A673 (cell line): ENCODE data around the gene MUSTN1. TPM values are rescaled to one million over a fixed set of nuclear protein-coding genes. Genes with fewer than 3 reads are reported as not detected.

Experiments used
- BruUV-seq: library from RNA; stranded (reverse); fragments of 400-500 nt; replicated peaks from 2 replicates; lab custom pipeline; 2021; lab: Mats Ljungman, UMichigan
- CTCF ChIA-PET: fragments of 300-600 bp; sonication (Branson Sonifier 250); formaldehyde crosslinking; loops from one replicate; lab custom pipeline; 2022; ENCODE audit warnings: antibody characterized with exemption; lab: Charles Lee
- POLR2A ChIA-PET: fragments of 300-600 bp; sonication (Branson Sonifier 250); formaldehyde crosslinking; loops from one replicate; lab custom pipeline; 2022; ENCODE audit warnings: antibody characterized with exemption; ENCODE audit not compliant: low non-redundant PET; lab: Charles Lee
- DNase-seq: peaks from one replicate; pipeline ENCODE4 v3.0.0-alpha.2; 2015; ENCODE audit warnings: low spot score
- H3K27ac ChIP-seq: fragments of 200-600 bp; sonication (generic); 2 replicates; pipeline ENCODE4 v1.5.1; 2016; ENCODE audit warnings: mixed run types, low read depth, mild to moderate bottlenecking, mixed read lengths, antibody characterized with exemption, low read length; ENCODE audit not compliant: poor library complexity, severe bottlenecking
- H3K27me3 ChIP-seq: fragments of 200-600 bp; sonication (generic); replicated peaks from 2 replicates; pipeline ENCODE4 v1.6.1; 2017; ENCODE audit warnings: mixed run types, low read depth, mild to moderate bottlenecking, mixed read lengths, antibody characterized with exemption, low read length; ENCODE audit not compliant: insufficient read depth, poor library complexity
- H3K36me3 ChIP-seq: fragments of 200-600 bp; sonication (generic); 2 replicates; pipeline ENCODE4 v1.6.1; 2016; ENCODE audit warnings: mixed run types, mild to moderate bottlenecking, mixed read lengths, antibody characterized with exemption, low read length; ENCODE audit not compliant: insufficient read depth, poor library complexity, severe bottlenecking
- H3K4me1 ChIP-seq: fragments of 200-600 bp; sonication (generic); 2 replicates; pipeline ENCODE4 v1.6.1; 2017; ENCODE audit warnings: mixed run types, mild to moderate bottlenecking, mixed read lengths, antibody characterized with exemption, low read length; ENCODE audit not compliant: insufficient read depth, poor library complexity, severe bottlenecking
- H3K4me3 ChIP-seq: fragments of 200-600 bp; sonication (generic); 2 replicates; pipeline ENCODE4 v1.5.1; 2016; ENCODE audit warnings: low read depth, mixed run types, mild to moderate bottlenecking, mixed read lengths, low read length; ENCODE audit not compliant: poor library complexity, severe bottlenecking
- H3K9me3 ChIP-seq: fragments of 200-600 bp; sonication (generic); 2 replicates; pipeline ENCODE4 v1.6.1; 2016; ENCODE audit warnings: mixed run types, low read depth, mild to moderate bottlenecking, mixed read lengths, antibody characterized with exemption, low read length; ENCODE audit not compliant: poor library complexity, severe bottlenecking
- CTCF ChIP-seq: fragments of 300-800, 200-600 bp; sonication (generic); conservative IDR thresholded peaks from 2 replicates; pipeline ENCODE4 v1.5.1; 2017; ENCODE audit warnings: low read depth, mild to moderate bottlenecking, antibody characterized with exemption, low read length, moderate library complexity, mixed read lengths
- EZH2 ChIP-seq: fragments of 200-600 bp; sonication (generic); IDR thresholded peaks from 2 replicates; pipeline ENCODE4 v1.6.1; 2017; ENCODE audit warnings: borderline replicate concordance, low read depth, mild to moderate bottlenecking, mixed read lengths, antibody characterized with exemption, low read length; ENCODE audit not compliant: poor library complexity, severe bottlenecking
- intact Hi-C: fragments of 100-400 bp; cut with micrococcal nuclease; formaldehyde crosslinking; loops from one replicate; pipeline ENCODE4 v1.10.0; 2022; ENCODE audit not compliant: unreplicated experiment
- total RNA-seq: library from RNA; stranded (reverse); gene quantifications from 2 replicates; pipeline ENCODE4 v1.2.3, GENCODE V29; 2021

Gene MUSTN1
- total RNA-seq, 1 experiment from 2014 or later, result not detected

- Histone ChIP-seq H3K9me3 (no peaks in the 10 kb centered on the region), H3K4me3 (no peak overlapping the region), H3K36me3 (no peaks in the 10 kb centered on the region), H3K27ac (no peak overlapping the region), H3K4me1 (no peaks in the 10 kb centered on the region), H3K27me3 (no peaks in the 10 kb centered on the region)
- CTCF ChIA-PET, result no interaction called here
- POLR2A ChIA-PET, result no interaction called here
- DNase-seq, result no peak
- BruUV-seq, result no TSS peak
- no peak for TF ChIP-seq EZH2
- TF ChIP-seq CTCF, result no peak
- intact Hi-C loops, result no loop called here
These were observed 25.0 kb downstream of the MUSTN1 start for GRCh38 chr3:52809662-52810377.

GRCh38 chr3:52809149-52809548, 25.7 kb downstream of the MUSTN1 start:
- Histone ChIP-seq H3K4me3 (no peak overlapping the region), H3K27me3 (no peaks in the 10 kb centered on the region), H3K36me3 (no peaks in the 10 kb centered on the region), H3K27ac (no peak overlapping the region), H3K9me3 (no peaks in the 10 kb centered on the region), H3K4me1 (no peaks in the 10 kb centered on the region)
- intact Hi-C loops, result no loop called here
- no peak for DNase-seq
- no TSS peak for BruUV-seq
- TF ChIP-seq CTCF (no peak), EZH2 (no peak)
- POLR2A ChIA-PET, result no interaction called here
- CTCF ChIA-PET, result no interaction called here

GRCh38 chr3:52805270-52806039, 29.4 kb downstream of the MUSTN1 start:
- TF ChIP-seq CTCF (no peak), EZH2 (no peak)
- no peak for DNase-seq
- intact Hi-C loops, result no loop called here
- Histone ChIP-seq H3K27ac (no peak overlapping the region), H3K9me3 (no peaks in the 10 kb centered on the region), H3K27me3 (no peaks in the 10 kb centered on the region), H3K36me3 (no peaks in the 10 kb centered on the region), H3K4me3 (no peak overlapping the region), H3K4me1 (no peaks in the 10 kb centered on the region)
- CTCF ChIA-PET, result no interaction called here
- POLR2A ChIA-PET, result no interaction called here
- BruUV-seq, result no TSS peak
